Naive B cell (primary cell): ENCODE results near the gene SPATA2. TPM values are rescaled to one million over a fixed set of nuclear protein-coding genes. Genes with fewer than 3 reads are reported as not detected.
"Not testable (repeated sequence)": the region's sequence is repeated elsewhere in the genome, so short reads cannot be mapped to it uniquely, and the experiment has no call there.

ENCODE experiments used
- ATAC-seq, 2 donors: fragments of 150-1000 bp; cut with Tn5 transposase; 2 replicates each; pipeline ENCODE4 v1.10.0; 2021; ENCODE audit warnings: low read depth in 2 of 2, mild to moderate bottlenecking in 2 of 2, moderate library complexity in 2 of 2
- DNase-seq: peaks from one replicate; pipeline ENCODE4 v3.0.0; 2022
- H3K27ac Mint-ChIP-seq, 6 donors: one replicate each; pipeline ENCODE4 v1.8.0; 2020 to 2022; ENCODE audit warnings: mild to moderate bottlenecking in 6 of 6, mixed read lengths in 6 of 6, moderate library complexity in 5 of 6, inconsistent platforms in 2 of 6
- H3K27me3 Mint-ChIP-seq, 3 donors: one replicate each; pipeline ENCODE4 v1.8.0; 2021 to 2022; ENCODE audit warnings: mixed read lengths in 3 of 3, mild to moderate bottlenecking in 1 of 3
- H3K36me3 Mint-ChIP-seq, 2 donors: one replicate each; pipeline ENCODE4 v1.8.0; 2020 to 2022; ENCODE audit warnings: mixed read lengths in 2 of 2, inconsistent platforms in 1 of 2, mild to moderate bottlenecking in 1 of 2
- H3K4me1 Mint-ChIP-seq, 3 donors: one replicate each; pipeline ENCODE4 v1.8.0; 2020 to 2022; ENCODE audit warnings: mixed read lengths in 3 of 3, inconsistent platforms in 1 of 3, mild to moderate bottlenecking in 1 of 3, moderate library complexity in 1 of 3
- H3K4me3 Mint-ChIP-seq, 8 donors: one replicate each; pipeline ENCODE4 v1.8.0; 2020 to 2022; ENCODE audit warnings: mild to moderate bottlenecking in 8 of 8, mixed read lengths in 8 of 8, moderate library complexity in 8 of 8, inconsistent platforms in 2 of 8
- H3K9me3 Mint-ChIP-seq, 7 donors: one replicate each; pipeline ENCODE4 v1.8.0; 2020 to 2022; ENCODE audit warnings: mixed read lengths in 7 of 7, mild to moderate bottlenecking in 5 of 7, inconsistent platforms in 2 of 7, moderate library complexity in 1 of 7
- polyA plus RNA-seq, 6 donors: library from polyadenylated mRNA; unstranded; fragments of 300-500 nt; fragmentation: Illumina TruSeq; gene quantifications; one replicate each; pipeline ENCODE4 v1.2.3, GENCODE V29; 2021; ENCODE audit warnings: low read depth in 6 of 6

SPATA2 gene
- polyA plus RNA-seq, 6 donors from 2014 or later: 4.0 to 8.5 (median 4.7) TPM

DNA sequence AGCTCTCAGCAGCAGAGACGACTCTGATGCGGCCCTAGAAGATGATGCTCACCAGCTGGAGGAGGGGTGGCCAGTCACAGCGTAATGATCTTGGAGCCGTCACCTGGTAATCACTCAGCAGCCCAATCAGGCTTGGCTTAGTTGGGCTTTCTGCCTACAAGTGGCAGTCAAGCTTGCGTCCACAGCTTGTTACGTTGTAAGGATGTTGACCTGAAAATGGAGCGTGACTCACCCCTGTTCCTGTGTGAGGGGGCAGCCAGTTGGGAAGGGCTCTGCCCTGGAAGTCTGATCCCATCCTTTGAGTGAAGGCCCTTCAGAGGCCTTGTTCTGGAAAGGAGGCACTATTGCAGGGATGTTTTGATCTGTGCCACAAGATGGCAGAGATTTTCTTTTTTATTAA lies 49.8 kb downstream of the SPATA2 start:
- peaks cover 15 to 27% of the 10 kb centered on the region in 2 donors for H3K36me3 Mint-ChIP-seq
- peaks cover 2 to 5% (median 4%) of the 10 kb centered on the region in 3 donors for H3K4me1 Mint-ChIP-seq
- no peak for DNase-seq
- no peak overlapping the region for H3K4me3 Mint-ChIP-seq
- no peaks in the 10 kb centered on the region for H3K9me3 Mint-ChIP-seq
- ATAC-seq: no peak
- H3K27me3 Mint-ChIP-seq: no peaks in the 10 kb centered on the region
- H3K27ac Mint-ChIP-seq: no peak overlapping the region

DNA sequence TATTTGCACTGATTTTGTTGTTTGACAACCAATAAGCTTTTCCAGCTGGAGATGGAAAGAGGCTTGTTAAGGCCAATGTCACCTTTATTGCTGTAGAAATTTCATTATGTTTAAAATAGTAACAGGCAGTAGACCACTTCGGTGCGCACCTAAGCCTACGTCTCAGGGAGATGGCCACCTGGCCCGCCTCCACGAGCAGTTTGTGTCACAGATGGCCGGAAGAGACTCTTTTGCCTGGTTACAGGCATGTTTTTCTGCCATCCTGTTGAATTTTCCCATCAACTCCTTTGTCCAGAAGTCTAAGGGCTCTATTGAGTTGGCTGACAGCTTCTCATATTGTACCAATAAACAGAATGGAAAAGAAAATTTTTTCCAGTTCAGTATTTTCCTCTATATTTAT lies 51.7 kb downstream of the SPATA2 start:
- H3K27me3 Mint-ChIP-seq: no peaks in the 10 kb centered on the region
- H3K27ac Mint-ChIP-seq: no peak overlapping the region
- peaks cover 8 to 19% of the 10 kb centered on the region in 2 donors for H3K36me3 Mint-ChIP-seq
- H3K4me1 Mint-ChIP-seq: peaks cover 2 to 5% (median 3%) of the 10 kb centered on the region in 3 donors
- no peaks in the 10 kb centered on the region for H3K9me3 Mint-ChIP-seq
- DNase-seq (no peak), ATAC-seq (no peak)
- no peak overlapping the region for H3K4me3 Mint-ChIP-seq

DNA sequence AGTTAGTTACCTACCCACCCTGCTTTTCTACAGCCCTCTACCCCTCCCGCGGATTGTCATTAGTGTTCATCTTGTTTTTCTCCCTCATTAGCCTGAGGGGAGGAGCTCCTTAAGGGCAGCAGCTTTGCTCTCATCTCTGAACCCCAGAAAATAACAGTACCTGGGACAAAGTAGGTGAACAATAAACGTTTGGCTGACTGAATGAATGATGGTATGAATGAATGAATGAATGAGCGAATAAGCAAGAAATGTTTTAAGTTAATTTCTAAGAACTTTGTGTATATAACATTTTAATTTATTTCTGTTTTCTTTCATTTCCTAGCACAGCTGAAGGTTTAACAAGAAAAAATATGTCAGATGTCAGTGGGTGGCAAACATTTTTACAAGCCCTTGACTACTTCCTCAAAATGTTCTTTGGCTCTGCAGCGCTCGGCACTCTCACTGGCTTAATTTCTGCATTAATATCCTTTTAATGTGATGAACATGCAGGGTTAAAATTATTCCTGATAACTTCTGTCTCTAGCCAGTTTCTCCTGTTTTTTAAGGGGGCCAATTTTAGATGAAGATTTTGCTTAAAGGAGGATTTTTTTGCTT lies 52.6 kb downstream of the SPATA2 start:
- ATAC-seq (no peak), DNase-seq (no peak)
- Mint-ChIP-seq H3K9me3 (no peaks in the 10 kb centered on the region), H3K36me3 (peaks cover 8 to 19% of the 10 kb centered on the region in 2 donors), H3K4me1 (peaks cover 2 to 5% (median 3%) of the 10 kb centered on the region in 3 donors), H3K27me3 (no peaks in the 10 kb centered on the region), H3K4me3 (no peak overlapping the region), H3K27ac (peak overlapping the region in 3 of 6 donors; percentile 37 to 83 (median 65))

DNA sequence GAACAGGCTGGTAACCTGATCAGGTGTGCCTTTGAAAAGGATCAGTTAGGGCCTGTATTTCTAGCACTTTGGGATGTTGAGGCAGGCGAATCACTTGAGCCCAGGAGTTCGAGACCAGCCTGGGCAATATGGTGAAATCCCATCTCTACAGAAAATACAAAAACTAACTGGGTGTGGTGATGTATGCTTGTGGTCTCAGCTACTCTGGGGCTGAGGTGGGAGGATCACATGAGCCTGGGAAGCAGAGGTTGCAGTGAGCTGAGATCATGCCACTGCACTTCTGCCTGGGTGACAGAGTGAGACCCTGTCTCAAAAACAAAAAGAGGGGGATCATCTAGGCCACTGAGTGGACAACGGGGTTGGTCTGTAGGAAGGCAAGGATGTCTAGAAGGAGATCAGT lies 54.1 kb downstream of the SPATA2 start:
- not testable (repeated sequence) for H3K4me1 Mint-ChIP-seq, H3K27me3 Mint-ChIP-seq, H3K36me3 Mint-ChIP-seq, H3K27ac Mint-ChIP-seq, H3K9me3 Mint-ChIP-seq, DNase-seq, ATAC-seq, H3K4me3 Mint-ChIP-seq

DNA sequence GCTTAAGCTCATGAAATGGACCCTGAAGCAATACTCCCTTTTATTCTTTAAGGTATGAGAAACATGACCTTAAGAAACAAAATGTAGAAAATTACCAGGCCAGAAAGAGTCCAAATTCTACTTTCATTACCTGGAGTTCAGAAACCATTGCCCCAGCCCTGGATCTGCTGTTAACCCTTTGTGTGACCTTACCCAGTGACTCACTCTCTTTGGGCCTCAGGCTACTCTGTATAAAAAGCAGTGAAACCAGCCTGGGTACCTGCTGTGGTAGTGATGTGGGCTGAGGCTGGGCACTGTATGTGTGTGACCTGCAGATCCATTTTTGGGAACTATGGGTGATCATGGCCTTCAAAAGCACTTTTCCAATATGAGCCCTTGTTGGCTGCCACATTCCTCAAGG lies 55.5 kb downstream of the SPATA2 start:
- Mint-ChIP-seq H3K36me3 (peaks cover 7 to 12% of the 10 kb centered on the region in 2 donors), H3K4me3 (no peak overlapping the region), H3K4me1 (peaks cover 2 to 5% (median 3%) of the 10 kb centered on the region in 3 donors), H3K9me3 (no peaks in the 10 kb centered on the region), H3K27ac (peak overlapping the region in 1 of 6 donors; percentile 3), H3K27me3 (no peaks in the 10 kb centered on the region)
- ATAC-seq (no peak), DNase-seq (no peak)

DNA sequence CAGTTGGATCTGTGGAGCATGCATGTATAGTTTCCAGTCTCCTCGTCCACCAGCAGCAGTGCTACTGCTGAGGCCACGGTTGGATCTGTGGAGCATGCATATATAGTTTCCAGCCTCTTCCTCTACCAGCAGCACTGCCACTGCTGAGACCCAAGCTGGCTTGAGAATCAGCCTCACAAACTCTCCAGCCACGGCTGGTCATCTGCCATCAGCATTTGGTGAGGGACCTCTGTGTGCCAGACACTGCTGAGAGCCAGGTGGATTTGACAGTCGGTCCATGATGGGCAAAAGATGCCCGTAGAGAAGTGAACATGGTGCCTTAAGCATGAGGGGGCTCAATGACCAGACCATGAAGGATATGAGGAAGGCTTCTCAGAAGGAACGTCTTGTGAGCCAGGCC lies 56.3 kb downstream of the SPATA2 start:
- no peak overlapping the region for H3K4me3 Mint-ChIP-seq
- ATAC-seq: no peak
- peaks cover 0 to 4% of the 10 kb centered on the region in 2 donors for H3K36me3 Mint-ChIP-seq
- no peak overlapping the region for H3K27ac Mint-ChIP-seq
- no peak for DNase-seq
- H3K9me3 Mint-ChIP-seq: no peaks in the 10 kb centered on the region
- H3K4me1 Mint-ChIP-seq: peaks cover 2 to 5% (median 3%) of the 10 kb centered on the region in 3 donors
- no peaks in the 10 kb centered on the region for H3K27me3 Mint-ChIP-seq

DNA sequence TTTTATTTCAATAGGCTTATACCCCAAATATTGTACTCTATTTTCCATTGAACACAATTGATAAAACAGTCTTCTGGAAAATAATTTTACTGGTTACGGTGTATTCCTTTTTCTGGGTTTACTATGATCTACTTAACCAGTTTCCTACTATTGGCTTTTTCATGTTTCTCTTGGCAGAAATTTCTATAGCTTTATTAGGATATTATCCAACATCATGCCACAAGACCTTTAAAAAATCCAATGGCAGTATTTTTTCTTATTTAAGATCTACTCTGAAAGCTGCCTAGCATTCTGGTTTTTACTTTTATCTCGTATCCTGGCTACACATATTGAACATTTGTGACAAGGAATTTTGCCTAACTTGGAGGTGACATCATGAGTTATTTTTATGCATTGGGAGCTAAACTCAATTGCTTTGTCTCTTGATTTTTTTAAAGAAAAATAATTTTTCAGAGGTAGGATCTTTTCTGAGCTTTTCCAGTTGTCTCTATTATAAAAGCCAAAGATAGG lies 57.2 kb downstream of the SPATA2 start:
- DNase-seq: no peak
- Mint-ChIP-seq H3K36me3 (peaks cover 0 to 4% of the 10 kb centered on the region in 2 donors), H3K9me3 (no peaks in the 10 kb centered on the region), H3K4me3 (no peak overlapping the region), H3K27me3 (no peaks in the 10 kb centered on the region), H3K4me1 (peaks cover 2 to 5% (median 3%) of the 10 kb centered on the region in 3 donors), H3K27ac (no peak overlapping the region)
- ATAC-seq: no peak

DNA sequence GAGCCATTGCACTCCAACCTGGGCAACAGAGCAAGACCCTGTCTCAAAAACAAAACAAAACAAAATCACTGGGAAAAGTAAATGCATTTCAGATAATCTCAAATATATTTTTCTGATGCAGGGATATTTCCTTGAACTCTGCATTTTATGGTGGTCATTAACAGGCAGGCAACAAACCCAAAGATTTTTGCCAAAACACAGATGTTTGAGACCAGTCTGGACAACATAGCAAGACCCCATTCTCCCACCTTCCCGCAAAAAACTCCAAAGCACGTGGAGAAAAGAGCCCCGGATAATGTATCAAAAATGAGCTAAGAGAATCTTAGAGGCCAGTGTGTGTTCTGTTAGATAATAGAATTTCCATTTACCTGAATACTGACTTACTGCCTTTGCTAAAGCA lies 58.4 kb downstream of the SPATA2 start:
- no peak overlapping the region for H3K27ac Mint-ChIP-seq
- H3K27me3 Mint-ChIP-seq: no peaks in the 10 kb centered on the region
- DNase-seq: no peak
- H3K9me3 Mint-ChIP-seq: no peaks in the 10 kb centered on the region
- no peak overlapping the region for H3K4me3 Mint-ChIP-seq
- ATAC-seq: no peak
- peaks cover 0 to 4% of the 10 kb centered on the region in 2 donors for H3K36me3 Mint-ChIP-seq
- H3K4me1 Mint-ChIP-seq: peaks cover 2 to 5% (median 3%) of the 10 kb centered on the region in 3 donors

DNA sequence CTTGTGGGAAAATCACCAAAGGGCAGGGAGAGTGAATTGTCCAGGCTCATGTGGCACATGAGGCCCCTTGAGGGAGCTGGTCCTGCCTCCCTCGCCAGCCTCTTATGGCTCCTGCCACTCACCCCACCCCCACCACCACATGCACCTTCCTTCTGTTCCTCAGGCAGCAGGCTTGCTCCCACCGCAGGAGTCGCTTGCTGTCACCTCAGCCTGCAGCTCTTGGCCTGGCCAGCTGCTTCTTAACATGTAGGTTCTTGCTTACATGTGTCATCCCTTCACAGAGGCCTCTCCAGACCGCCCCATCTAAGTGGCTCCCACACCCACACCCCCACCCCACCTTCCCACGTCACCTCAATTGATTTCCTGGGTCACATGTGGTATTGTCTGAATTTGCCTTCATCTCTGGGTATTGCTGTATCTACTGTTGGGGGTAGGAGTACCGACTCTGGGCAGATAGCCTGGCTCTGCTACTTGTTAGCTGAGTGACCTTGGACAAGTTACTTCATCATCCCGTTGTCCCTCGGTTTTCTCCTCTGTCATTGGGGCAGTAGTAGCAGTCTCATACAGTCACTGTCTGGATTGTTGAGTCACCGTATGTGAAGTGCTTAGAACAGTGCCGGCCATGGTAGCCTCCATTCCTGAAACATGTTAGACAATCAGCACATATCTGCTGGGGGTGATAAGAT lies 61.0 kb downstream of the SPATA2 start:
- H3K27ac Mint-ChIP-seq: peak overlapping the region in 2 of 6 donors; percentile 39 to 79
- ATAC-seq: no peak
- DNase-seq: no peak
- peaks cover 7 to 11% of the 10 kb centered on the region in 2 donors for H3K36me3 Mint-ChIP-seq
- no peaks in the 10 kb centered on the region for H3K9me3 Mint-ChIP-seq
- H3K4me1 Mint-ChIP-seq: peaks cover 0 to 6% (median 4%) of the 10 kb centered on the region in 3 donors
- no peaks in the 10 kb centered on the region for H3K27me3 Mint-ChIP-seq
- H3K4me3 Mint-ChIP-seq: no peak overlapping the region

DNA sequence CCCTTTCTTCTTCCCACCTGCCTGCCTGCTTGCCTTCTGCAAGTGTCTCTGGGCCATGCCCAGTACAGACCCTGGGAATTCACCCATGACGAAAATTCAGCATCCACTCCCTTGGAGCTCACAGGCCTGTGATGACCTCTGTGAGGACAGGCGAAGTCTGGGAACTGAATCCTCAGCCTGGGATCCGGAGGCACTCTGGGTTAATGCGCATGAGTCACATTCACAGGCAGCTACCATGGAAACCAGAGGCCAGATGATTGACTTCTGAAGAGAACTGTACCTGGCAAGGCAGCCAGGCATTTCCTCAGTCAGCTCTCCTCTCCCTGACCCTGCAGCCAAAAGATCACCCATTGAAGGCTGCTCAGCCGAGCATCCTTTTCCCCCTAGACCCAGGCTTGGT lies 61.7 kb downstream of the SPATA2 start:
- Mint-ChIP-seq H3K27ac (peak overlapping the region in 1 of 6 donors; percentile 47), H3K4me1 (peaks cover 4 to 11% (median 4%) of the 10 kb centered on the region in 3 donors), H3K27me3 (no peaks in the 10 kb centered on the region), H3K4me3 (no peak overlapping the region), H3K36me3 (peaks cover 11 to 14% of the 10 kb centered on the region in 2 donors), H3K9me3 (no peaks in the 10 kb centered on the region)
- ATAC-seq: no peak
- DNase-seq: no peak

Other genes with a start within 250 kb of the SPATA2 start
- gene B4GALT5, start 201.7 kb downstream of the SPATA2 start, polyA plus RNA-seq: under 1 TPM in 5 of 6 donors, not detected in 1; 0.60 to 0.87 (median 0.71) TPM
- gene SLC9A8, start 102.7 kb downstream of the SPATA2 start, polyA plus RNA-seq: 10 to 100 TPM in 3 of 6 donors, 1 to 10 TPM in 3; 6.4 to 14.2 (median 10.7) TPM
- 100 to 1,000 TPM in 5 of 6 donors, 10 to 100 TPM in 1; 96.6 to 137 (median 122) TPM for gene RNF114, start 20.9 kb upstream of the SPATA2 start, polyA plus RNA-seq
- gene SNAI1, start 67.5 kb upstream of the SPATA2 start, polyA plus RNA-seq: 1 to 10 TPM in 1 of 6 donors, under 1 TPM in 4, not detected in 1; 0.36 to 1.8 (median 0.73) TPM
- 100 to 1,000 TPM in 5 of 6 donors, 10 to 100 TPM in 1; 99.3 to 153 (median 113) TPM for gene UBE2V1, start 197.6 kb upstream of the SPATA2 start, polyA plus RNA-seq
- gene PEDS1, start 238.2 kb upstream of the SPATA2 start, polyA plus RNA-seq: 10 to 100 TPM; 14.1 to 22.6 (median 16.9) TPM